ENCODE results near the gene PPP1R18.

The PPP1R18 gene

GRCh38 chr6:30635834-30636233 lies 50.6 kb downstream of the PPP1R18 start:
- no peak overlapping the region for H3K27ac ChIP-seq
- no peak overlapping the region for H2AFZ ChIP-seq
- no peaks in the 10 kb centered on the region for H3K36me3 ChIP-seq (ENCODE audit: control insufficient read depth, insufficient read depth, low read length)
- H3K27me3 ChIP-seq (ENCODE audit: control insufficient read depth, insufficient read depth, low read length): no peaks in the 10 kb centered on the region
- no peak for TF ChIP-seq CTCF (IDR thresholded peaks at IDR 0.05)
- no peak overlapping the region for H3K9ac ChIP-seq
- peaks cover 2% of the 10 kb centered on the region for H3K79me2 ChIP-seq
- no peak overlapping the region for H3K4me3 ChIP-seq (ENCODE audit: low read depth, low read length)
- H3K4me2 ChIP-seq (ENCODE audit: low read length): no peak overlapping the region
- H3K4me1 ChIP-seq: no peaks in the 10 kb centered on the region
- H3K9me3 ChIP-seq (ENCODE audit: control insufficient read depth, low read length): no peaks in the 10 kb centered on the region

- H3K27me3 ChIP-seq (ENCODE audit: control insufficient read depth, insufficient read depth, low read length): no peaks in the 10 kb centered on the region
- H3K9ac ChIP-seq: peak within 1 kb of the TSS; percentile 70
- peaks cover 6% of the 10 kb centered on the region for H3K79me2 ChIP-seq
- peaks cover 10% of the 10 kb centered on the region for H3K4me1 ChIP-seq
- H3K4me2 ChIP-seq (ENCODE audit: low read length): peak within 1 kb of the TSS; percentile 94
- peak within 1 kb of the TSS; percentile 88 for H2AFZ ChIP-seq
- no peaks in the 10 kb centered on the region for H3K36me3 ChIP-seq (ENCODE audit: control insufficient read depth, insufficient read depth, low read length)
- TF ChIP-seq CTCF (IDR thresholded peaks at IDR 0.05): peak; percentile 43
- H3K9me3 ChIP-seq (ENCODE audit: control insufficient read depth, low read length): no peaks in the 10 kb centered on the region
- H3K27ac ChIP-seq: peak within 1 kb of the TSS; percentile 81
- peak within 1 kb of the TSS; percentile 64 for H3K4me3 ChIP-seq (ENCODE audit: low read depth, low read length)
Observed at GRCh38 chr6:30626484-30627366, 59.7 kb downstream of the PPP1R18 start, which contains the start of gene ATAT1. ATAT1 (plus strand) TSS chr6:30626874.

Data from parathyroid adenoma (tissue), 2 donors.